Aorta (tissue), 5 donors: ENCODE results near the gene CLEC4F. TPM values are rescaled to one million over a fixed set of nuclear protein-coding genes. Genes with fewer than 3 reads are reported as not detected.

Source experiments
- ATAC-seq: fragments of 200-7000 bp; cut with Tn5 transposase; one replicate; pipeline ENCODE4 v1.9.1; 2022; ENCODE audit warnings: moderate library complexity; ENCODE audit not compliant: low FRiP score
- DNase-seq, 2 donors: peaks; one replicate each; pipeline ENCODE4 v3.0.0-alpha.2; 2020
- H3K27ac ChIP-seq, 2 donors: one replicate each; pipeline ENCODE4 v1.5.1; 2013; ENCODE audit warnings: low read length in 2 of 2, mild to moderate bottlenecking in 2 of 2, moderate library complexity in 2 of 2, control low read depth in 1 of 2, inconsistent platforms in 1 of 2, low read depth in 1 of 2
- H3K27me3 ChIP-seq, 2 donors: one replicate each; pipeline ENCODE4 v1.6.1; 2013; ENCODE audit warnings: control low read depth in 1 of 2, low read length in 1 of 2, mild to moderate bottlenecking in 1 of 2, moderate library complexity in 1 of 2; ENCODE audit not compliant: insufficient read depth in 2 of 2, control insufficient read depth in 1 of 2
- H3K36me3 ChIP-seq, 2 donors: one replicate each; pipeline ENCODE4 v1.6.1; 2013; ENCODE audit warnings: control low read depth in 1 of 2, low read length in 1 of 2, mild to moderate bottlenecking in 1 of 2; ENCODE audit not compliant: insufficient read depth in 2 of 2, control insufficient read depth in 1 of 2
- H3K4me1 ChIP-seq, 2 donors: one replicate each; pipeline ENCODE4 v1.6.1; 2013; ENCODE audit warnings: low read length in 2 of 2, control low read depth in 1 of 2, mild to moderate bottlenecking in 1 of 2, moderate library complexity in 1 of 2; ENCODE audit not compliant: insufficient read depth in 2 of 2, control insufficient read depth in 1 of 2
- H3K4me3 ChIP-seq, 2 donors: one replicate each; pipeline ENCODE4 v1.5.1; 2013; ENCODE audit warnings: low read length in 2 of 2, control low read depth in 1 of 2, mild to moderate bottlenecking in 1 of 2
- H3K9me3 ChIP-seq: one replicate; pipeline ENCODE4 v1.6.1; 2013; ENCODE audit warnings: mild to moderate bottlenecking, low read length; ENCODE audit not compliant: control insufficient read depth
- WGBS, 2 donors: extraction: QIAGEN DNeasy Blood & Tissue Kit; methylation state at CpG; one replicate each; pipeline ENCODE4 v1.1.7; 2013; 5-methylcytosine and 5-hydroxymethylcytosine counted together
- intact Hi-C, 2 donors: fragments of 100-400 bp; cut with DNase I; formaldehyde crosslinking; loops; one replicate each; pipeline versions ENCODE4 v1.14.2 to v1.15.0; 2022
- polyA plus RNA-seq, 2 donors: library from polyadenylated mRNA; stranded (reverse); fragments of 200-250 nt; gene quantifications; one replicate each; pipeline ENCODE4 v1.2.3, GENCODE V29; 2013
- total RNA-seq, 2 donors: library from RNA; stranded (reverse); fragmentation: NEBNext Ultra II Directional; extraction: Animal tissue kit (Norgen Biotek cat#: 25700); gene quantifications; one replicate each; pipeline ENCODE4 v1.2.1, GENCODE V29; 2021
- donor health status: healthy with polysubstance abuse.
- donor health status: Bipolar disorder and iron deficiency.
- donor health status: DM: no; HTN: no; CAD: no.
- donor health status: DM: no; HTN: no; CAD: no.
- donor health status: DM: yes; HTN: yes; CAD: no.

Gene CLEC4F
- total and polyA plus RNA-seq, 4 donors: 0.72 TPM; not detected in 3

- H3K9me3 ChIP-seq: no peaks in the 10 kb centered on the region
- intact Hi-C loops: no loop called here
- no peaks in the 10 kb centered on the region for H3K36me3 ChIP-seq
- no peak for DNase-seq
- no peak for ATAC-seq
- WGBS, 2 donors: 65 to 69% methylated on average over 5 of the region's 5 CpGs
- no peaks in the 10 kb centered on the region for H3K4me1 ChIP-seq
- H3K27ac ChIP-seq: no peak overlapping the region
- no peak overlapping the region for H3K4me3 ChIP-seq
- peaks cover 0 to 2% of the 10 kb centered on the region in 2 donors for H3K27me3 ChIP-seq
Observed at GRCh38 chr2:70816726-70817125, 3.7 kb downstream of the CLEC4F start.

- ATAC-seq (no peak), DNase-seq (no peak)
- Histone ChIP-seq H3K4me1 (no peaks in the 10 kb centered on the region), H3K4me3 (no peak overlapping the region), H3K27me3 (no peaks in the 10 kb centered on the region), H3K27ac (no peak overlapping the region), H3K9me3 (no peaks in the 10 kb centered on the region), H3K36me3 (no peaks in the 10 kb centered on the region)
- intact Hi-C loops: no loop called here
- 85 to 89% methylated on average over 12 of the region's 12 CpGs for WGBS, 2 donors
Observed at GRCh38 chr2:70808983-70809958, 11.1 kb downstream of the CLEC4F start.

GRCh38 chr2:70807828-70808118 is 12.6 kb downstream of the CLEC4F start:
- WGBS, 2 donors: 88 to 90% methylated on average over 4 of the region's 4 CpGs
- Histone ChIP-seq H3K27ac (no peak overlapping the region), H3K4me3 (no peak overlapping the region), H3K27me3 (no peaks in the 10 kb centered on the region), H3K36me3 (no peaks in the 10 kb centered on the region), H3K4me1 (no peaks in the 10 kb centered on the region), H3K9me3 (no peaks in the 10 kb centered on the region)
- ATAC-seq: no peak
- no peak for DNase-seq
- intact Hi-C loops: no loop called here

GRCh38 chr2:70807102-70807827 is 13.1 kb downstream of the CLEC4F start:
- no peaks in the 10 kb centered on the region for H3K36me3 ChIP-seq
- H3K9me3 ChIP-seq: no peaks in the 10 kb centered on the region
- no peak overlapping the region for H3K27ac ChIP-seq
- H3K27me3 ChIP-seq: no peaks in the 10 kb centered on the region
- H3K4me3 ChIP-seq: no peak overlapping the region
- DNase-seq: no peak
- no peaks in the 10 kb centered on the region for H3K4me1 ChIP-seq
- ATAC-seq: no peak
- 86 to 89% methylated on average over 6 of the region's 6 CpGs for WGBS, 2 donors
- intact Hi-C loops: no loop called here

- 61 to 65% methylated on average over 6 of the region's 6 CpGs for WGBS, 2 donors
- intact Hi-C loops: no loop called here
- no peak overlapping the region for H3K4me3 ChIP-seq
- no peak for DNase-seq
- H3K27me3 ChIP-seq: no peaks in the 10 kb centered on the region
- no peak overlapping the region for H3K27ac ChIP-seq
- H3K9me3 ChIP-seq: no peaks in the 10 kb centered on the region
- H3K4me1 ChIP-seq: no peaks in the 10 kb centered on the region
- H3K36me3 ChIP-seq: no peaks in the 10 kb centered on the region
- no peak for ATAC-seq
Observed at GRCh38 chr2:70806620-70807019, 13.8 kb downstream of the CLEC4F start.

GRCh38 chr2:70806013-70806412 is 14.4 kb downstream of the CLEC4F start:
- Histone ChIP-seq H3K27me3 (no peaks in the 10 kb centered on the region), H3K4me3 (no peak overlapping the region), H3K36me3 (no peaks in the 10 kb centered on the region), H3K4me1 (no peaks in the 10 kb centered on the region), H3K9me3 (no peaks in the 10 kb centered on the region), H3K27ac (no peak overlapping the region)
- 70 to 73% methylated on average over 5 of the region's 5 CpGs for WGBS, 2 donors
- ATAC-seq (no peak), DNase-seq (no peak)
- intact Hi-C loops: no loop called here

- 58 to 64% methylated on average over 10 of the region's 10 CpGs for WGBS, 2 donors
- Histone ChIP-seq H3K36me3 (no peaks in the 10 kb centered on the region), H3K4me3 (no peak overlapping the region), H3K27me3 (no peaks in the 10 kb centered on the region), H3K4me1 (no peaks in the 10 kb centered on the region), H3K9me3 (peaks cover 6% of the 10 kb centered on the region), H3K27ac (no peak overlapping the region)
- DNase-seq (no peak), ATAC-seq (no peak)
- intact Hi-C loops: no loop called here
Observed at GRCh38 chr2:70801607-70802263, 18.7 kb downstream of the CLEC4F start.

GRCh38 chr2:70799706-70800105 is 20.7 kb downstream of the CLEC4F start:
- Histone ChIP-seq H3K4me3 (no peak overlapping the region), H3K27ac (no peak overlapping the region), H3K36me3 (no peaks in the 10 kb centered on the region), H3K9me3 (peaks cover 6% of the 10 kb centered on the region), H3K4me1 (no peaks in the 10 kb centered on the region), H3K27me3 (no peaks in the 10 kb centered on the region)
- no peak for ATAC-seq
- 81 to 83% methylated on average over 2 of the region's 2 CpGs for WGBS, 2 donors
- no peak for DNase-seq
- intact Hi-C loops: no loop called here
